Measurements from ENCODE around the gene SEZ6.

DNA sequence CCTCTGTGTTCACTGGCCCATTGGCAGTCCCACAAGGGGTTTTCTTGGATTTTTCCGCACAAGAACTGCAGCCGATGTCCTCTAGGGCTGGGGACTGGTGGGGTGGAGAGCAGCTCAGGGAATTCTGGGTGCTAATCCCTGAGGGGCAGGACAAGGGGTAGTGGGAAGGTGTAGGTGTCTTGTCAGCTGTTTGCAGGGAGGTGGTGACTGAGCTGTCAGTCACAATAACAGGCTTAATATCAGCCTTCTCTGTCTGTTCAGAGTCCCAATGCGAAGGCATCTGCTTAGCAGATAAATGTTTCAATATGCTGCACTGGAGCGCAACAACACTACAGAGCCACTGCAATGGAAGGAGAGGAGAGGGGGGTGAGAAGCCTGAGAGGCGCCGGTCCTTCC is 92.9 kb downstream of the SEZ6 start:
- no peak for TF ChIP-seq POLR2A (IDR thresholded peaks at IDR 0.05)
- TF ChIP-seq, protein P1, sequence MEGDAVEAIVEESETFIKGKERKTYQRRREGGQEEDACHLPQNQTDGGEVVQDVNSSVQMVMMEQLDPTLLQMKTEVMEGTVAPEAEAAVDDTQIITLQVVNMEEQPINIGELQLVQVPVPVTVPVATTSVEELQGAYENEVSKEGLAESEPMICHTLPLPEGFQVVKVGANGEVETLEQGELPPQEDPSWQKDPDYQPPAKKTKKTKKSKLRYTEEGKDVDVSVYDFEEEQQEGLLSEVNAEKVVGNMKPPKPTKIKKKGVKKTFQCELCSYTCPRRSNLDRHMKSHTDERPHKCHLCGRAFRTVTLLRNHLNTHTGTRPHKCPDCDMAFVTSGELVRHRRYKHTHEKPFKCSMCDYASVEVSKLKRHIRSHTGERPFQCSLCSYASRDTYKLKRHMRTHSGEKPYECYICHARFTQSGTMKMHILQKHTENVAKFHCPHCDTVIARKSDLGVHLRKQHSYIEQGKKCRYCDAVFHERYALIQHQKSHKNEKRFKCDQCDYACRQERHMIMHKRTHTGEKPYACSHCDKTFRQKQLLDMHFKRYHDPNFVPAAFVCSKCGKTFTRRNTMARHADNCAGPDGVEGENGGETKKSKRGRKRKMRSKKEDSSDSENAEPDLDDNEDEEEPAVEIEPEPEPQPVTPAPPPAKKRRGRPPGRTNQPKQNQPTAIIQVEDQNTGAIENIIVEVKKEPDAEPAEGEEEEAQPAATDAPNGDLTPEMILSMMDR (IDR thresholded peaks at IDR 0.05) = no peak
